Measurements from ENCODE around the gene PNPLA5. TPM values are rescaled to one million over a fixed set of nuclear protein-coding genes. Genes with fewer than 3 reads are reported as not detected.

The PNPLA5 gene
- total RNA-seq, 4 donors from 2014 or later, result not detected

DNA sequence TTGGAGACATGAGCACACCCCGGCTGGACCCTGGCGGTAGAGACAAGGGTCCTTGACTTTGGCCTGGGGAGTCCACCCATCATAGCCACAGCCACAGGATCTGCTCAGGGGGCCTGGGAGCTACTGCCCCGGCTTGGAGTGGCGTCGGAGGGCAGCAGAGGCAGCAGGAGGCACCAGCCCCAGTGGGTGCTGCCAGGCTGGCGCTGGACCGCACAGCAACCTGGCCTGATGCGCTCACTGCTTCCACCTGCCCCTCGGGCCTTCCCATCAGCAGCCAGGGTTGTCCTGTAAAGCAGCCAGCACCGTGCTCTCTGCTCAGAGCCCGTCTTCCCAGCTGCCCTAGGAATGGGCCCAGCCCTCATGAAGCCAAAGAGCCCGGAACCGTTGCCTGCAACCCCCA lies 51.4 kb downstream of the PNPLA5 start:
- peak in 1 of 2 donors; percentile 1 for DNase-seq
- Histone ChIP-seq H3K27me3 (no peaks in the 10 kb centered on the region), H3K27ac (no peak overlapping the region), H3K4me1 (no peaks in the 10 kb centered on the region), H3K4me3 (no peak overlapping the region), H3K9me3 (no peaks in the 10 kb centered on the region), H3K36me3 (no peaks in the 10 kb centered on the region)
- TF ChIP-seq, protein P1, sequence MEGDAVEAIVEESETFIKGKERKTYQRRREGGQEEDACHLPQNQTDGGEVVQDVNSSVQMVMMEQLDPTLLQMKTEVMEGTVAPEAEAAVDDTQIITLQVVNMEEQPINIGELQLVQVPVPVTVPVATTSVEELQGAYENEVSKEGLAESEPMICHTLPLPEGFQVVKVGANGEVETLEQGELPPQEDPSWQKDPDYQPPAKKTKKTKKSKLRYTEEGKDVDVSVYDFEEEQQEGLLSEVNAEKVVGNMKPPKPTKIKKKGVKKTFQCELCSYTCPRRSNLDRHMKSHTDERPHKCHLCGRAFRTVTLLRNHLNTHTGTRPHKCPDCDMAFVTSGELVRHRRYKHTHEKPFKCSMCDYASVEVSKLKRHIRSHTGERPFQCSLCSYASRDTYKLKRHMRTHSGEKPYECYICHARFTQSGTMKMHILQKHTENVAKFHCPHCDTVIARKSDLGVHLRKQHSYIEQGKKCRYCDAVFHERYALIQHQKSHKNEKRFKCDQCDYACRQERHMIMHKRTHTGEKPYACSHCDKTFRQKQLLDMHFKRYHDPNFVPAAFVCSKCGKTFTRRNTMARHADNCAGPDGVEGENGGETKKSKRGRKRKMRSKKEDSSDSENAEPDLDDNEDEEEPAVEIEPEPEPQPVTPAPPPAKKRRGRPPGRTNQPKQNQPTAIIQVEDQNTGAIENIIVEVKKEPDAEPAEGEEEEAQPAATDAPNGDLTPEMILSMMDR (IDR thresholded peaks at IDR 0.05 in 4 of 5, conservative IDR thresholded peaks at IDR 0.05 in 1 of 5), result no peak
- TF ChIP-seq POLR2A (IDR thresholded peaks at IDR 0.05), result no peak
- no peak for ATAC-seq
- intact Hi-C loops (cut with DNase I; ENCODE audit: low total_unique reads), result no loop called here
- in situ Hi-C loops (cut with MboI; ENCODE audit: low sequenced_read_pairs in 4 of 4), result loop anchor here in 1 of 4 donors (25.0 kb wide), 1 partner anchor 453 kb away; no protein-coding TSS in a partner anchor

DNA sequence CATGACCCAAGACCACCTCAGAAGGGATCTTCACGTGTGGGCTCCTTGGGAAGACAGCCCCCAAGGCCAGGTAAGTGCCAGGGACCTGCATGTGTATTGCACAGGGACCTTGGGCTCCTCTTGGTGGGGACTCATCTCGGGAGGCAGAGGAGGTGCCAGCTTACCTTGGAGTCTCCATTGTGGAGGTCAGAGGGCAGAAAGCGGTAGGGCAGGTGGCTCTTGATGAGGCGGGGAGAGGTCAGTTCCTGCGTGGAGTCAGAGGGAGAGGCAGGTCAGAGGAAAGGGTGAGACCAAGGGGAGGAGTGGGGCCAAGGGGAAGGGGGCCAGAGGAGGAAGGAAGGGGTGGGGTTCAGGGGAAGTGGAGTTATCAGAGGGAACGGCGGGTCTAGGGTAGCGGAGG lies 52.0 kb downstream of the PNPLA5 start:
- intact Hi-C loops (cut with DNase I; ENCODE audit: low total_unique reads), result no loop called here
- Histone ChIP-seq H3K27ac (no peak overlapping the region), H3K4me3 (no peak overlapping the region), H3K4me1 (no peaks in the 10 kb centered on the region), H3K27me3 (no peaks in the 10 kb centered on the region), H3K9me3 (no peaks in the 10 kb centered on the region), H3K36me3 (no peaks in the 10 kb centered on the region)
- TF ChIP-seq, protein P1 (IDR thresholded peaks at IDR 0.05 in 4 of 5, conservative IDR thresholded peaks at IDR 0.05 in 1 of 5), result no peak
- no peak for TF ChIP-seq POLR2A (IDR thresholded peaks at IDR 0.05)
- DNase-seq (peak in 1 of 2 donors; percentile 6), ATAC-seq (no peak)
- in situ Hi-C loops (cut with MboI; ENCODE audit: low sequenced_read_pairs in 4 of 4), result loop anchor here in 1 of 4 donors (25.0 kb wide), 1 partner anchor 452 kb away; no protein-coding TSS in a partner anchor

DNA sequence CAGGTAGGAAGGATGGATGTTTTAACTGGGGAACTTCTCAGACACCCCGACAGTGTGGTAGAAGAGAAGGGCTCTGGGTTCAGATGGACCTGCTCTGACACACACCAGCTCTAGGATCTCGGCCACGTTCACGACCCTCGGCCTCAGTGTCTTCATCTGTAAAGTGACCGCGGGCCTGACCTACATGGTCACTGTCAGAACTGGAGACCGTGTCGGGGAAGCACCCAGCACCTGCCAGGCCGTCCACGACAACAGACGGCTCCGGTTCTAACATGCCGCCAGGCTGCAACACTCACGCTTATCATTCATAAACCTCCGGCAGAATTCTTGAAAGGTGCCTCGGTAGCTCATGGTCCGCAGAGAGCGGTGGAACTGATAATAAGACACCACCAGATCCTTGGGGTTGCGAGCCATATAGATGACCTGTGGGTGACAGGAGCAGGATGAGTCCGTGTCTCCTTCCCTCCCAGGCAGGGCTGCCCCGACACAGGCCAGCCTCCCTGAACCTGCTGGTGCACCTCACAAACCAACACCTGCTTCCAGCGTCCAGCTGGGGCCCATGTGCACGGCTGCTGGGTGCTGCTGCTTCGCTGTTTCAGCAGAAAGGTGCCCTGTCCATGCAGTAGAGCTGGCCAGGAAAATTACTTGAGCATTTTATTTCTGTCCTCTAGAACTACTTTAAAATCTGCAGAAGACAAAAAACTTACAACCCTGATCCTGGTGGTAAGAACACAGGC lies 53.1 kb downstream of the PNPLA5 start:
- no peak overlapping the region for H3K27ac ChIP-seq
- peaks cover 0 to 1% (median 0%) of the 10 kb centered on the region in 3 donors for H3K27me3 ChIP-seq
- H3K4me1 ChIP-seq, result no peaks in the 10 kb centered on the region
- no peak for ATAC-seq
- intact Hi-C loops (cut with DNase I; ENCODE audit: low total_unique reads) (no loop called here), in situ Hi-C loops (cut with MboI; ENCODE audit: low sequenced_read_pairs in 4 of 4) (loop anchor here in 1 of 4 donors (25.0 kb wide), 1 partner anchor 451 kb away; no protein-coding TSS in a partner anchor)
- no peak for TF ChIP-seq POLR2A (IDR thresholded peaks at IDR 0.05)
- TF ChIP-seq, protein P1 (IDR thresholded peaks at IDR 0.05 in 4 of 5, conservative IDR thresholded peaks at IDR 0.05 in 1 of 5), result no peak
- H3K4me3 ChIP-seq, result no peak overlapping the region
- no peaks in the 10 kb centered on the region for H3K36me3 ChIP-seq
- no peaks in the 10 kb centered on the region for H3K9me3 ChIP-seq
- DNase-seq, result no peak

DNA sequence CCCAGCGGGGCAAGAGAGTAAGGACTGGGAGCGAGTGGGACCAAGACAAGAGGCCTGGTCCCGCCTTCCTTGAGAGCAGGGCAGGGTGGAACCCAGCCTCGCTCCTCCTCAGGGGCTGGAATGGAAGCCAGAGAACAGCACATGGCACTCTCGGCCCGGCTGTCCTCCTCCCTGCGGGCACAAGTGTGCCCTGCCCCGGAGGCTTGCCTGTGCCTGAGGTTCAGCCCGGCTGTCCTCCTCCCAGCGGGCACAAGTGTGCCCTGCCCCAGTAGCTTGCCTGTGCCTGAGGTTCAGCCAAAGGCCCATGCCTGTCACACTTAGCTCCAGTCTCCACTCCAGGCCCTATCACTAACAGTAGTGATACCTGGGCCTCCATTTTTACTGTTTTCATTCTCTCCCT lies 53.7 kb downstream of the PNPLA5 start:
- no peaks in the 10 kb centered on the region for H3K9me3 ChIP-seq
- no peak for DNase-seq
- no peak overlapping the region for H3K27ac ChIP-seq
- TF ChIP-seq, protein P1 (IDR thresholded peaks at IDR 0.05 in 4 of 5, conservative IDR thresholded peaks at IDR 0.05 in 1 of 5), result no peak
- TF ChIP-seq POLR2A (IDR thresholded peaks at IDR 0.05), result no peak
- intact Hi-C loops (cut with DNase I; ENCODE audit: low total_unique reads) (no loop called here), in situ Hi-C loops (cut with MboI; ENCODE audit: low sequenced_read_pairs in 4 of 4) (loop anchor here in 1 of 4 donors (25.0 kb wide), 1 partner anchor 451 kb away; no protein-coding TSS in a partner anchor)
- no peak overlapping the region for H3K4me3 ChIP-seq
- H3K27me3 ChIP-seq, result peaks cover 0 to 3% (median 0%) of the 10 kb centered on the region in 3 donors
- no peaks in the 10 kb centered on the region for H3K4me1 ChIP-seq
- H3K36me3 ChIP-seq, result no peaks in the 10 kb centered on the region
- no peak for ATAC-seq

Data from gastrocnemius medialis (tissue), 4 donors.